Stimulated activated CD4-positive, alpha-beta T cell treated with anti-CD3 and anti-CD28 coated beads, Interleukin-1b, Interleukin-23, amount 100 ng/mL, for 24 hours (primary cell): ENCODE measurements around the gene SCPEP1.
A peak's percentile ranks its signal among the peaks of the same experiment; 100 is the strongest.
"Not testable (repeated sequence)": the region's sequence is repeated elsewhere in the genome, so short reads cannot be mapped to it uniquely, and the experiment has no call there.

Source experiments
- DNase-seq, 4 experiments: peaks; one replicate each; pipeline ENCODE4 v3.0.0-alpha.2; 2020; ENCODE audit warnings: low read depth in 4 of 4, low spot score in 1 of 4

SCPEP1 gene

DNA sequence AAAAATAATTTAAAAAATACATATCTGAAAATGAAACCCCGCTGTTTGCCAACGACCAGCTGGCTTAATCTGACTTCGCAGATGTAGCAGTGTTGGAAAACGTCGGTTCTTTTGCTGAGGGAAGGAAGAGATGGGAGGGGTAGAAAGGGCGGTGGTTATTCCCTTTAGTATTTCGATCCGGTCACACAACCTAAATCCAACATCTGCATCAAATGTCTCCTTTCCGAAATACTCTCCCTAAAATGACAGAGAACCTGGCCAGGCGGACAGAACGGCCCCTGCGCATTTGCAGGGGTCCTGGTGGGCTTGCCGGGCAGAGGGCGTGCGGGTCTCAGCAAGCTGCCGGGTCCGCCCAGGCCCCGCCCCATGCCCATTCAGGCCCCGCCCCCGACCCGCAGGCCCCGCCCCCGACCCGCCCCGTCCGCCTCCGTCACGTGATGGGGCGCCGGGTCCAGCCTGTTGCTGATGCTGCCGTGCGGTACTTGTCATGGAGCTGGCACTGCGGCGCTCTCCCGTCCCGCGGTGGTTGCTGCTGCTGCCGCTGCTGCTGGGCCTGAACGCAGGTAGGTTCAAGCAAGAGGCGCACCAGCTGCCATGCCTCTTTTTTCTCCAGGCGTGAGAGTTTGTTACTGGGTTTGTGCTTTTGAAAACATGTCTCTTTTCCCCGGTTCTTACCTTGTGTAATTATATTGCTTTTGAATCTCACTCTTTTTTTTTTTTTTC is at the start of gene SCPEP1:
TSS of gene SCPEP1 (plus strand) at position 459 of the 723 bp plus-strand sequence. CDS start at position 488, 29 bp downstream.
- DNase-seq: peak; percentile 53 to 67 (median 64)

DNA sequence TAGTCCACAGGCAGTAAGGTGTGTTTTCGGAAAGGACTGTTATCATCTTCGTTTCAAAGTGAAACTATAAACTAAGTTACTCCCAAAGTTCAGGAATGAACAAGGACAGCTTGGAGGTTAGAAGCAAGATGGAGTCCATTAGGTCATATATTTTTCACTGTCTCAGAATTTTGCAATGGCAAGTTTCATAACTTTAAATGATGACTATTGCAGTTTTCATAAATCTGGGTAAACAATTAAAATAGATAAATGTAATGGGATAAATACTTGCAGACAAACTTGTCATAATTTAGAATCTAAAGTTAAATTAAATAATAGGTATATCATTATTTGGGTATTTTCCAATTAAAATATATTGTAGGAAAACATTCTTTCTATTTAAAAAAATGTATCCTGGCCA is 49.3 kb upstream of the SCPEP1 start:
- DNase-seq: no peak

DNA sequence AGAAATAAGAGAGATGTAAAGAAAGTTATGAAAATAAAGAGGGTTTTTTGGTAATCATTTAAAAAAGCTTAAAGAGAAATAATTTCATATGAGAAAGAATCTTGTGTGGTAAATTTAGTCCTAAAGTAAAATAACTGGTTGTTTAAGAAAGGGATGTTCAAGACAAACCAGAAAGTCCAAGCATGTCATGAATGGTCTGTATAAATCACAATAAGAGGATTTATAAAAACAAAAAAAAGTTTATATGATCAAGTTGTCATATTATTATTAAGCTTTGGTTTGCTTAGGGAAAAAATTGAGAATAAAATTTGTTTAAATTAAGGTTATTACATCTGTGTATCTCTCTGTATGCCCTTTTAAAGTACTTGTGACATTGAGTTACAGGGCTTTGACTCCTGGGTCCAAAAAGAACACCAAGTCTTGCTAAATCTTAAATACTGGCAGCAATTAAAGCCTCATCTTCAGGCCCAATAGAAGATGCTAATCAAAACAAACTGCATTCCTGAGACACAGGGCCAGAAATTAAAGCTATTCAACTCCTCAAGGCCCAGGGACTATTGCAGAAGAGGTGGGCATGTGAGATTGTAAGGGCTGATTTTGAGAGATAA is 48.5 kb upstream of the SCPEP1 start:
- DNase-seq: no peak

DNA sequence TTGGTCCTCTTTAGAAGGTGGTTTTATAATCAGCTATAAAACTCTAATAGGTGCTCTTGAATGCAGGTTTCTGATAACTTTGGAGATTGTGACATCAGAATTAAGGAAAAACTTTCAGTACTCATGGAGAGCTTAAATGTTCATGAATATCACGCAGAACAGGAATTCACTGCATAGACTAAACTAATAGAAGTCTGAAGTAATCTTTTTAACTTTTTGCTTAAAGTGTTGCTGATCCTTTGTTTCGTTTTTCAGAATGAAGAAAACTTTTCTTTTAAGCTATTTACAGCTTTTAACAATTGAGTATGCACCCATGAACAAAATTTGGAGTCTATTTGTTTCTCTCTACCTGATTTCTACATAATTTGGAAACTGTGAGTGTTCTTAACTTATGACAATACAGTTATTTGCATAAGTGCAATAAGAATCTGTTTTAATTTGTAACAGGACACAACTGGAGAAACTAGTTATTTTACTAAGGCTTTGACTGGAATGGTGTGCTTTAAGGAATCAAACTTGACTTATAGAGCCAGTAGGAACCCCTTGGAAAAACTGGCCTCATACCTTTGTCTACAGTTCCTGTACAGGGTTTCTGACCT is 47.1 kb upstream of the SCPEP1 start:
- no peak for DNase-seq

DNA sequence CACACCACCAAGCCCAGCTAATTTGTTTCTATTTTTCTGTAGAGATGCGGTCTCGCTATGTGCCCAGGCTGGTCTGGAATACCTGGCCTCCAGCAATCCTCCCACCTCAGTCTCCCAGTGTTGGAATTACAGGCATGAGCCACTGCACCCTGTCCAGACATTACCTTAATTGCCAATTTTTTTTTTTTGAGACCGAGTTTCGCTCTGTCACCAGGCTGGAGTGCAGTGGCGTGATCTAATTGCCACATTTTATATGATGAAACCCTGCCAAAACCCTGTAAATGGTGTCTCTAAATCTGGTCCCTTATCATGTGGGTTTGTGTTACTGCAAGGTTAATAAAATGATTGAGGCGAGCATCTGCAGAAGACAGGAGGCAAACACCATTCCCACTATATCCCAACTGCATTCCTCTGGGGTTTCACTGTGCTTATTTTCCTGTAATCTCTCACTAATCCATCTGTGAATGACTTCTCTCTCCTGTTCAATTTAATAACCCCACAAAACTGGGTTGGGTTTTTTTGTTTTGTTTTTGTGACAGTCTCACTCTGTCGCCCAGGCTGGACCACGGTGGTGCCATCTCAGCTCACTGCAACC is 44.7 kb upstream of the SCPEP1 start:
- DNase-seq: no peak

- no peak for DNase-seq
Observed at GRCh38 chr17:56933868-56934267, 44.1 kb upstream of the SCPEP1 start.

- no peak for DNase-seq
Observed at GRCh38 chr17:56934280-56934679, 43.7 kb upstream of the SCPEP1 start.

DNA sequence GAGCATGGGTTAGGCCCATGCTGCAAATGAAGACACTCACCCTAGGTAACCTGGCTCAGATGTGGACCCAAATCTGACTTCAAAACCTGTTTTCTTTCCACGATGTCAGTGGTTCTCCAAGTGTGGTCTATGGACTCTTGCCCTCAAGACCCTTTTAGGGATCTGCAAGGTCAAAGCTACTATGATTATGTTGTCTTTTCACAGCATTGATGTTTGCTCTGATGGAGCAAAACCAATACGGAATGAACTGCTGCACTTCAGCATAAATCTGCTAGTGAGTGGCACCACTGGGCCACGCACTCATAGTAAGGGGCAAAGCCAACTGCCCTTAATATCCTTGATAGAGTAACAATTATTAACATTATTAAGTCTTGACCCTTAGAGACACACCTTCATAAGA is 42.5 kb upstream of the SCPEP1 start:
- no peak for DNase-seq

GRCh38 chr17:56936697-56937322 is 41.1 kb upstream of the SCPEP1 start:
- DNase-seq: no peak

GRCh38 chr17:56937687-56938086 is 40.2 kb upstream of the SCPEP1 start:
- DNase-seq: no peak

DNA sequence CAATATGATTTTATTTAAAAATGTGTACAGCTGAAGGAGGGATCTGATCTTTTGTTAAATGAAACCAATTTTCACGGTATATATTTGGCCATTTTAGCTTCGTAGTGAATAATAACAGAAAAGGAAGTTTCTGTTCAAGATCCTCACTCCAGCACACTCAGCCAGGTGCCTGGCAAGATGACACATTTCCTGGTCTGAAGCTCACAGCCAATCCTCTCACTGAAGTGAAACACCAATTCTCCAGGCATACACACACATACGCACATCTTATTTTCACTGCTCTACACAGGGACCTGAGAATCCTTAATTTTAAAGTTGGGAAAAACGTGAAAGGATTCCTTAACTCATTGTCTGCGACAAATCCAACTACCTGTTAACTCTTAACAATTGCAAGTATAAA is 39.7 kb upstream of the SCPEP1 start:
- not testable (repeated sequence) for DNase-seq

DNA sequence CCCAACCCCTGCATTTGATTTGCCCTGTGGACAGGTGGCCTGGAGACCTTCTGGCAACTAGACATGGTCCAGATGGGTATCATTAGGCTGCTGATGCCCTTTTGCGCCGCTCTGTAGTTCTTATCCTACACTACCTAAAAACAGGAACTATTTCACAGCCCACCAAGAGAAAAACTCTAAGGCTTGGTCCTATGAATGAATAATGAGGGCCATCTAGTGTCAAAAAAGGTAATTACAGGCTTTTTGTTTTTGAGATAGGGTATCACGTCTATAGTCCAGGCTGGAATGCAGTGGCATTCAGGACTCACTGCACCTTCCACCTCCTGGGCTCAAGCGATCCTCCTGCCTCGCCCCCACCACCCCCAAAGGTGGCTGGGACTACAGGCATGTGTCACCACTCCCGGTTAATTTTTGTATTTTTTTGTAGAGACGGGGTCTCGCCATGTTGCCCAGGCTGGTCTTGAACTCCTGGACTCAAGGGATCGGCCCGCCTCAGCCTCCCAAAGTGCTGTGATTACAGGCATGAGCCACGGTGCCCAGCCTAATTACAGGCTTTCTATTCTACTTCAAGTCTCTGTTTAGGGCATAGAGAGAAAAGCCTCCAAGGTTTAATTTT is 38.0 kb upstream of the SCPEP1 start:
- no peak for DNase-seq

DNA sequence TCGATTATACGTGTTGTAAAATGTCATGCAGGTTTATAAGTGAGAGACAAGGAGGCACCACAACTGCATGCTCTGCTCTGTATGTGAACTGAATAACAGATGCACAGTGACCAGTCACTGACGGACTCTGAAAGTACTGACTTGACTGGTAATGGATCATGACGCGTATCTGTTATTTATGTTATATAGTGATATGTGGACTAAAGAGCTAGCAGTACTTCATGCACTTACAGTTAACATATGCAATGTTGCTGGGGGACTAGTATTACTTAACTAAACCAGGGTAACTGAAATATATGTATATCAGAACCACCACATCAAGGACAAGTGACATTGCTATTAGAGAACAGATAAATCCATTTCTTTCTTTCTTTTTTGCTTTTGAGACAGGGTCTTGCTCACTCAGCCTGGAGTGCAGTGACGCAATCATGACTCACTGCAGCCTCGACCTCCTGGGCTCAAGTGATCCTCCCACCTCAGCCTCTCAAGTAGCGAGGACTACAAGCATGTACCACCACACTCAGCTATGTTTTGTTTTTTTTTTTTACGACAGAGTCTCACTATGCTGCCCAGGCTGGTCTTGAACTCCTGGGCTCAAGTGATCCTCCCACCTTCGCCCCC is 34.3 kb upstream of the SCPEP1 start:
- DNase-seq: no peak

DNA sequence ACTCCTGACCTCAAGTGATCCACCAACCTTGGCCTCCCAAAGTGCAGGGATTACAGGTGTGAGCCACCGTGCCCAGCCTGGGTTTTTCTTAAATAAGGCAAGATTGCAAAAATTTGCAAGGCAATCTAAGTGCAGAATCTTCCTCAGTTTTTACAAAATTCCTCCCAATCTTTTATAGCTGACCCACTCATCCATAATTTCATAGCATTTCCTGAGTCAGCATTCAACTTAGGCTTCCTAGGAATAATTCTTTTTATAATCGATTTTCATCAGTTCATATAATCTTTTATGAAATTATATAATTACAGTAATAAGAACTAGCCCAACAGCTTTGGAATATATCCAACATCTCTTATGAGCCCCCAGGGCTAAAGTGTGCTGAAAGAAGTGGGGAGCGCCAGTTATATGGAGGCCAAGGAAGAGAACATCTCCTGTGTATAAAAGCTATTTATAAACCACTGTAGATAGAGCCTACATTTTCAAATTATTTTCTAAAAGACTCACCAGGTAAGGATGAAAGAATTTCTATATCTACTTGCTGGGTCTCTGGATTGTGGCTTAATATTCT is 31.9 kb upstream of the SCPEP1 start:
- no peak for DNase-seq

DNA sequence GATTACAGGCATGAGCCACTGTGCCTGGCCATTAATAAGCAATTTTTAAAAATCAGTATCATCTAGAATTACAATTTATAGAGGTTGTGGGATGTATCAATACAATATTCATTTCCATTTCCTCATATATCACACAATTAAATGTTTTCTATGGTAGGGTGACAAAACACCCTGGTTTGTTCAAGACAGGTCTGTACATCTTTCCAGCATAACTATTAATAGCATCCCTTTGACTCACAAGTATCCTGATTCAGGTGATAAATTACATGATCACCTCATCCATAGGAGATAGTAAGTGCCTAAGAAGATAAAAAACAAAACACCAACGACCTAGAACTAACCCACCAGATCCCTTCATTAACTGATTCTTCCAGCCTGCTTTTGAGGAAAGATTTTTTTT is 30.2 kb upstream of the SCPEP1 start:
- DNase-seq: no peak

DNA sequence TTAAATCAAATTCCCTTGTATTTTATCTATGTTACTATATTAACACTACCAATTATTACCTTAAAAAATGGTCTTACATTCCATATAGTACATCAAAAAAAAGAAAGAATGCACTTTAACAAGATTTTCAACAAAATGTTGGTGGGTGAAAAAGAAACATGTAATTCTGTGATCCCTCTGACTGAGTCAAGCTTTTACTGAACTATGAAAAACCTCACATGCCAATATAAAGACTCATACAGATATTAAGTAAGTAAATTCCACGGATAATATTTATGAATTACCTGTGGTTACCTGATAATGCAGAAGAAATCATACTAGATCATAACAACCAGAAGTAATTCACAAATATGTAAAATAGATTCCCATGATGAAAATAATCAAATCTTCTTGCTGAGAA is 29.4 kb upstream of the SCPEP1 start:
- no peak for DNase-seq

- no peak for DNase-seq
Observed at GRCh38 chr17:56949595-56949994, 28.3 kb upstream of the SCPEP1 start.

DNA sequence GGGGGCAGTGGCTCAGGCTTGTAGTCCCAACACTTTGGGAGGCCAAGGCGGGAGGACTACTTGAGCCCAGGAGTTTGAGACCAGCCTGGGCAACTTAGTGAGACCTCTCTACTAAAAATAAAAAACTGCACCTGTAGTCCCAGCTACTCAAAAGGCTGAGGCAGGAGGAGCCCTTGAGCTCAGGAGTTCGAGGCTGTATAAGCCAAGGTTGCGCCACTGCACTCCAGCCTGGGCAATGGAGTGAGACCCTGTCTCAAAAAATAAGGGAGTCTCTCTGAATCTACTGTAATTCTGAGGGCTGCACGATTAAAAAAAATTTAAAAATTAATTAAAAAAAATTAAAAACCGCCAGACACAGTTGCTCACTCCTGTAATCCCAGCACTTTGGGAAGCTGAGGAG is 20.9 kb upstream of the SCPEP1 start:
- no peak for DNase-seq

- DNase-seq: peak; percentile 90 to 96 (median 91)
Observed at GRCh38 chr17:56960596-56961538, 17.1 kb upstream of the SCPEP1 start, which contains the start of gene COIL. TSS of gene COIL (minus strand) at chr17:56961050. CDS start at chr17:56961019, 31 bp downstream.
